Thyroid gland (tissue), 4 donors: ENCODE measurements around the gene LRRC37A2.
"Not testable (repeated sequence)": the region's sequence is repeated elsewhere in the genome, so short reads cannot be mapped to it uniquely, and the experiment has no call there.

Experiments used
- CTCF ChIP-seq, 6 experiments: fragments of 200-600 bp in 3 of 6; fragments of 450-650 bp in 3 of 6; sonication (generic) in 3 of 6; IDR thresholded peaks; one replicate each; pipeline ENCODE4 v1.5.1; 2016 to 2019; ENCODE audit warnings: antibody characterized with exemption in 6 of 6, mild to moderate bottlenecking in 2 of 6, inconsistent platforms in 1 of 6, moderate library complexity in 1 of 6
- POLR2A ChIP-seq, 2 donors: fragments of 450-650 bp; IDR thresholded peaks; one replicate each; pipeline ENCODE4 v1.6.1; 2017; ENCODE audit warnings: antibody characterized with exemption in 2 of 2, mild to moderate bottlenecking in 2 of 2, moderate library complexity in 1 of 2

GRCh38 chr17:46478823-46479222 lies 33.4 kb upstream of the LRRC37A2 start:
- TF ChIP-seq POLR2A, CTCF (IDR thresholded peaks at IDR 0.05): not testable (repeated sequence)
